H9 (cell line): ENCODE results near the gene OMG. TPM values are rescaled to one million over a fixed set of nuclear protein-coding genes. Genes with fewer than 3 reads are reported as not detected.

Experiments
- DNase-seq: peaks from one replicate; pipeline ENCODE4 v3.0.0-alpha.2; 2017
- H2AFZ ChIP-seq: one replicate; pipeline ENCODE4 v1.6.1; 2013; ENCODE audit warnings: mild to moderate bottlenecking, low read length, control low read depth, moderate library complexity
- H2AK5ac ChIP-seq: 2 replicates; pipeline ENCODE4 v1.6.1; 2013; ENCODE audit warnings: low read length, control low read depth, mixed read lengths; ENCODE audit not compliant: insufficient read length
- H2BK120ac ChIP-seq: one replicate; pipeline ENCODE4 v1.6.1; 2013; ENCODE audit warnings: low read depth, mild to moderate bottlenecking, low read length, control low read depth, inconsistent platforms; ENCODE audit not compliant: poor library complexity, severe bottlenecking
- H2BK12ac ChIP-seq: 2 replicates; pipeline ENCODE4 v1.6.1; 2013; ENCODE audit warnings: low read length, control low read depth, mixed read lengths, low read depth; ENCODE audit not compliant: insufficient read length
- H2BK15ac ChIP-seq: 2 replicates; pipeline ENCODE4 v1.6.1; 2013; ENCODE audit warnings: low read depth, low read length, control low read depth
- H2BK20ac ChIP-seq: one replicate; pipeline ENCODE4 v1.6.1; 2013; ENCODE audit warnings: low read depth, mild to moderate bottlenecking, low read length, control low read depth, inconsistent platforms; ENCODE audit not compliant: poor library complexity, severe bottlenecking
- H2BK5ac ChIP-seq: 2 replicates; pipeline ENCODE4 v1.6.1; 2013; ENCODE audit warnings: low read length, control low read depth, mixed read lengths; ENCODE audit not compliant: insufficient read length
- H3K14ac ChIP-seq: 2 replicates; pipeline ENCODE4 v1.6.1; 2013; ENCODE audit warnings: low read length, control low read depth; ENCODE audit not compliant: insufficient read depth
- H3K18ac ChIP-seq: 2 replicates; pipeline ENCODE4 v1.6.1; 2013; ENCODE audit warnings: low read depth, mild to moderate bottlenecking, mixed read lengths, low read length, control low read depth; ENCODE audit not compliant: insufficient read length
- H3K23ac ChIP-seq: 2 replicates; pipeline ENCODE4 v1.6.1; 2013; ENCODE audit warnings: low read length, control low read depth, mixed read lengths, low read depth; ENCODE audit not compliant: insufficient read length
- H3K23me2 ChIP-seq: 2 replicates; pipeline ENCODE4 v1.6.1; 2013; ENCODE audit warnings: low read depth, mild to moderate bottlenecking, mixed read lengths, low read length, control low read depth; ENCODE audit not compliant: insufficient read length, poor library complexity, severe bottlenecking
- H3K27ac ChIP-seq: 2 replicates; pipeline ENCODE4 v1.5.1; 2013; ENCODE audit warnings: low read length, control low read depth, mixed read lengths, low read depth; ENCODE audit not compliant: insufficient read length
- H3K27me3 ChIP-seq: 2 replicates; pipeline ENCODE4 v1.6.1; 2013; ENCODE audit warnings: low read length, control low read depth, inconsistent platforms; ENCODE audit not compliant: insufficient read depth
- H3K4ac ChIP-seq: 2 replicates; pipeline ENCODE4 v1.6.1; 2013; ENCODE audit warnings: low read depth, mild to moderate bottlenecking, control low read depth, inconsistent platforms, low read length, moderate library complexity
- H3K4me1 ChIP-seq: 2 replicates; pipeline ENCODE4 v1.6.1; 2013; ENCODE audit warnings: low read length, control low read depth, inconsistent platforms; ENCODE audit not compliant: insufficient read depth
- H3K4me2 ChIP-seq: 2 replicates; pipeline ENCODE4 v1.6.1; 2013; ENCODE audit warnings: low read length, control low read depth, mixed read lengths; ENCODE audit not compliant: insufficient read length, insufficient read depth
- H3K56ac ChIP-seq: 2 replicates; pipeline ENCODE4 v1.6.1; 2013; ENCODE audit warnings: low read depth, mild to moderate bottlenecking, mixed read lengths, low read length, control low read depth; ENCODE audit not compliant: insufficient read length
- H3K79me1 ChIP-seq: 2 replicates; pipeline ENCODE4 v1.6.1; 2013; ENCODE audit warnings: low read depth, mild to moderate bottlenecking, moderate library complexity, low read length, control low read depth, inconsistent platforms; ENCODE audit not compliant: insufficient read depth, poor library complexity, severe bottlenecking
- H3K79me2 ChIP-seq: 2 replicates; pipeline ENCODE4 v1.6.1; 2013; ENCODE audit warnings: low read length, control low read depth, inconsistent platforms; ENCODE audit not compliant: insufficient read depth
- H3K9ac ChIP-seq: 2 replicates; pipeline ENCODE4 v1.6.1; 2013; ENCODE audit warnings: low read length, control low read depth, mixed read lengths; ENCODE audit not compliant: insufficient read length; ENCODE audit errors: extremely low read depth
- H3K9me3 ChIP-seq: one replicate; pipeline ENCODE4 v1.6.1; 2013; ENCODE audit warnings: low read depth, low read length, inconsistent platforms; ENCODE audit not compliant: control insufficient read depth
- H3T11ph ChIP-seq: one replicate; pipeline ENCODE4 v1.6.1; 2013; ENCODE audit warnings: mild to moderate bottlenecking, low read length, control low read depth, inconsistent platforms
- H4K20me1 ChIP-seq: one replicate; pipeline ENCODE4 v1.6.1; 2013; ENCODE audit not compliant: control insufficient read depth, insufficient read length, insufficient read depth
- H4K5ac ChIP-seq: 2 replicates; pipeline ENCODE4 v1.6.1; 2013; ENCODE audit warnings: low read depth, mild to moderate bottlenecking, mixed read lengths, low read length, control low read depth; ENCODE audit not compliant: insufficient read length
- H4K8ac ChIP-seq: replicated peaks from 2 replicates; pipeline ENCODE4 v1.6.1; 2013; ENCODE audit warnings: low read length, control low read depth, mixed read lengths, low read depth; ENCODE audit not compliant: insufficient read length
- H4K91ac ChIP-seq: 2 replicates; pipeline ENCODE4 v1.6.1; 2013; ENCODE audit warnings: low read depth, mild to moderate bottlenecking, moderate library complexity, mixed read lengths, low read length, control low read depth; ENCODE audit not compliant: insufficient read length
- H3K27ac Mint-ChIP-seq, 3 experiments: 2 replicates in 2 of 3; 3 replicates in 1 of 3; pipeline ENCODE4 v1.8.0; 2020 to 2021; ENCODE audit warnings: mixed read lengths in 3 of 3, mild to moderate bottlenecking in 1 of 3, moderate library complexity in 1 of 3
- H3K27me3 Mint-ChIP-seq: 2 replicates; pipeline ENCODE4 v1.8.0; 2021; ENCODE audit warnings: low read depth, mild to moderate bottlenecking, moderate library complexity, mixed read lengths
- H3K36me3 Mint-ChIP-seq, 3 experiments: 2 replicates in 2 of 3; 3 replicates in 1 of 3; pipeline ENCODE4 v1.8.0; 2020 to 2021; ENCODE audit warnings: low read depth in 3 of 3, mixed read lengths in 3 of 3; ENCODE audit not compliant: insufficient read depth in 1 of 3
- H3K4me1 Mint-ChIP-seq, 2 experiments: 2 replicates each; pipeline ENCODE4 v1.8.0; 2020; ENCODE audit warnings: mixed read lengths in 2 of 2
- H3K4me3 Mint-ChIP-seq, 2 experiments: 2 replicates in 1 of 2; 3 replicates in 1 of 2; pipeline ENCODE4 v1.8.0; 2020 to 2021; ENCODE audit warnings: mild to moderate bottlenecking in 2 of 2, mixed read lengths in 2 of 2, moderate library complexity in 1 of 2
- H3K9me3 Mint-ChIP-seq, 2 experiments: 2 replicates in 1 of 2; 3 replicates in 1 of 2; pipeline ENCODE4 v1.8.0; 2020; ENCODE audit warnings: mild to moderate bottlenecking in 2 of 2, mixed read lengths in 2 of 2, moderate library complexity in 1 of 2
- WGBS: extraction: QIAGEN DNeasy Blood & Tissue Kit; methylation state at CpG from one replicate; pipeline ENCODE4 v1.1.7; 2013; ENCODE audit warnings: missing lambda C conversion rate, low lambda C conversion rate, mixed read lengths; ENCODE audit not compliant: insufficient read length; ENCODE audit errors: extremely low coverage; 5-methylcytosine and 5-hydroxymethylcytosine counted together
- total RNA-seq: library from RNA; stranded (reverse); gene quantifications from 2 replicates; pipeline ENCODE4 v1.2.1, GENCODE V29; 2021
- TF ChIP-seq, protein P1 (sequence below): fragments of 200-600 bp; sonication (generic); conservative IDR thresholded peaks from 3 replicates; pipeline ENCODE4 v1.8.0; 2021; ENCODE audit warnings: antibody characterized with exemption, mild to moderate bottlenecking

OMG gene
- total RNA-seq, 1 experiment from 2014 or later = not detected

GRCh38 chr17:31261601-31262000 lies 35.4 kb downstream of the OMG start:
- TF ChIP-seq, protein P1, sequence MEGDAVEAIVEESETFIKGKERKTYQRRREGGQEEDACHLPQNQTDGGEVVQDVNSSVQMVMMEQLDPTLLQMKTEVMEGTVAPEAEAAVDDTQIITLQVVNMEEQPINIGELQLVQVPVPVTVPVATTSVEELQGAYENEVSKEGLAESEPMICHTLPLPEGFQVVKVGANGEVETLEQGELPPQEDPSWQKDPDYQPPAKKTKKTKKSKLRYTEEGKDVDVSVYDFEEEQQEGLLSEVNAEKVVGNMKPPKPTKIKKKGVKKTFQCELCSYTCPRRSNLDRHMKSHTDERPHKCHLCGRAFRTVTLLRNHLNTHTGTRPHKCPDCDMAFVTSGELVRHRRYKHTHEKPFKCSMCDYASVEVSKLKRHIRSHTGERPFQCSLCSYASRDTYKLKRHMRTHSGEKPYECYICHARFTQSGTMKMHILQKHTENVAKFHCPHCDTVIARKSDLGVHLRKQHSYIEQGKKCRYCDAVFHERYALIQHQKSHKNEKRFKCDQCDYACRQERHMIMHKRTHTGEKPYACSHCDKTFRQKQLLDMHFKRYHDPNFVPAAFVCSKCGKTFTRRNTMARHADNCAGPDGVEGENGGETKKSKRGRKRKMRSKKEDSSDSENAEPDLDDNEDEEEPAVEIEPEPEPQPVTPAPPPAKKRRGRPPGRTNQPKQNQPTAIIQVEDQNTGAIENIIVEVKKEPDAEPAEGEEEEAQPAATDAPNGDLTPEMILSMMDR = no peak
- Histone ChIP-seq H4K8ac (no peak overlapping the region), H3K79me1 (no peaks in the 10 kb centered on the region), H2BK20ac (no peak overlapping the region), H3K27ac (no peak overlapping the region), H4K91ac (no peak overlapping the region), H4K5ac (no peak overlapping the region), H2AK5ac (no peak overlapping the region), H3K9me3 (no peaks in the 10 kb centered on the region), H3K18ac (no peak overlapping the region), H3K27me3 (no peaks in the 10 kb centered on the region), H3K4ac (no peak overlapping the region), H2AFZ (no peak overlapping the region), H4K20me1 (no peaks in the 10 kb centered on the region), H3K23me2 (no peaks in the 10 kb centered on the region), H3K23ac (no peak overlapping the region), H2BK12ac (no peak overlapping the region), H3K79me2 (no peaks in the 10 kb centered on the region), H3T11ph (no peak overlapping the region), H2BK120ac (no peak overlapping the region), H3K14ac (no peak overlapping the region), H2BK15ac (no peak overlapping the region), H2BK5ac (no peak overlapping the region), H3K56ac (no peak overlapping the region), H3K4me1 (no peaks in the 10 kb centered on the region), H3K9ac (no peak overlapping the region), H3K4me2 (no peak overlapping the region)
- H3K27ac Mint-ChIP-seq = no peak overlapping the region; a peak in 1 of 7 replicates
- no peaks in the 10 kb centered on the region for H3K9me3 Mint-ChIP-seq
- no peaks in the 10 kb centered on the region for H3K27me3 Mint-ChIP-seq
- H3K4me3 Mint-ChIP-seq = no peak overlapping the region
- H3K4me1 Mint-ChIP-seq = no peaks in the 10 kb centered on the region
- WGBS = no CpG with 5 or more reads among the region's 1 CpG
- peaks cover 2 to 27% (median 25%) of the 10 kb centered on the region in 3 experiments; a peak in 5 of 7 replicates for H3K36me3 Mint-ChIP-seq
- no peak for DNase-seq
